ENCODE results near the gene ZFP1. TPM values are rescaled to one million over a fixed set of nuclear protein-coding genes. Genes with fewer than 3 reads are reported as not detected.
A peak's percentile ranks its signal among the peaks of the same experiment; 100 is the strongest.

The ZFP1 gene
- total RNA-seq, 2 donors from 2014 or later, result 8.1 to 14.6 TPM

- no peak for ATAC-seq (ENCODE audit: insufficient number of reproducible peaks, low FRiP score, low read depth)
These were observed 46.7 kb upstream of the ZFP1 start for GRCh38 chr16:75101635-75102034.

GRCh38 chr16:75102595-75102994 lies 45.7 kb upstream of the ZFP1 start:
- Histone ChIP-seq H3K9me3 (no peaks in the 10 kb centered on the region), H3K27ac (no peak overlapping the region), H3K27me3 (replicated peaks; ENCODE audit: insufficient read depth) (no peaks in the 10 kb centered on the region), H3K36me3 (no peaks in the 10 kb centered on the region), H3K4me1 (ENCODE audit: control insufficient read depth in 1 of 2, low read depth in 2 of 2) (peaks cover 0 to 26% of the 10 kb centered on the region in 2 donors), H3K4me3 (no peak overlapping the region)
- no peak for ATAC-seq (ENCODE audit: insufficient number of reproducible peaks, low FRiP score, low read depth)
- no peak for DNase-seq (ENCODE audit: low spot score)
- no peak for TF ChIP-seq CTCF (IDR thresholded peaks at IDR 0.05)

More at GRCh38 chr16:75101635-75102034, 46.7 kb upstream of the ZFP1 start:
- DNase-seq (ENCODE audit: low spot score), result no peak
- TF ChIP-seq CTCF (IDR thresholded peaks at IDR 0.05), result no peak
- Histone ChIP-seq H3K4me1 (ENCODE audit: control insufficient read depth in 1 of 2, low read depth in 2 of 2) (peaks cover 0 to 34% of the 10 kb centered on the region in 2 donors), H3K27ac (no peak overlapping the region), H3K36me3 (no peaks in the 10 kb centered on the region), H3K9me3 (no peaks in the 10 kb centered on the region), H3K27me3 (replicated peaks; ENCODE audit: insufficient read depth) (no peaks in the 10 kb centered on the region), H3K4me3 (no peak overlapping the region)

GRCh38 chr16:75103994-75104393 lies 44.3 kb upstream of the ZFP1 start:
- Histone ChIP-seq H3K9me3 (no peaks in the 10 kb centered on the region), H3K4me3 (no peak overlapping the region), H3K27me3 (replicated peaks; ENCODE audit: insufficient read depth) (no peaks in the 10 kb centered on the region), H3K4me1 (ENCODE audit: control insufficient read depth in 1 of 2, low read depth in 2 of 2) (peaks cover 6 to 24% of the 10 kb centered on the region in 2 donors), H3K36me3 (no peaks in the 10 kb centered on the region), H3K27ac (no peak overlapping the region)
- TF ChIP-seq CTCF (IDR thresholded peaks at IDR 0.05), result no peak
- ATAC-seq (ENCODE audit: insufficient number of reproducible peaks, low FRiP score, low read depth), result no peak
- no peak for DNase-seq (ENCODE audit: low spot score)

- H3K9me3 ChIP-seq, result no peaks in the 10 kb centered on the region
- H3K4me3 ChIP-seq, result no peak overlapping the region
- H3K4me1 ChIP-seq (ENCODE audit: control insufficient read depth in 1 of 2, low read depth in 2 of 2), result peaks cover 13 to 28% of the 10 kb centered on the region in 2 donors
- H3K36me3 ChIP-seq, result no peaks in the 10 kb centered on the region
- ATAC-seq (ENCODE audit: insufficient number of reproducible peaks, low FRiP score, low read depth) (no peak), DNase-seq (ENCODE audit: low spot score) (no peak)
- TF ChIP-seq CTCF (IDR thresholded peaks at IDR 0.05), result no peak
- H3K27ac ChIP-seq, result no peak overlapping the region
- no peaks in the 10 kb centered on the region for H3K27me3 ChIP-seq (replicated peaks; ENCODE audit: insufficient read depth)
These were observed 43.5 kb upstream of the ZFP1 start for GRCh38 chr16:75104836-75105235.

GRCh38 chr16:75105306-75106061 lies 42.8 kb upstream of the ZFP1 start:
- ATAC-seq (ENCODE audit: insufficient number of reproducible peaks, low FRiP score, low read depth), result no peak
- H3K4me1 ChIP-seq (ENCODE audit: control insufficient read depth in 1 of 2, low read depth in 2 of 2), result peaks cover 19 to 31% of the 10 kb centered on the region in 2 donors
- no peaks in the 10 kb centered on the region for H3K9me3 ChIP-seq
- no peaks in the 10 kb centered on the region for H3K36me3 ChIP-seq
- H3K27ac ChIP-seq, result peak overlapping the region in 1 of 2 donors; percentile 44
- H3K27me3 ChIP-seq (replicated peaks; ENCODE audit: insufficient read depth), result no peaks in the 10 kb centered on the region
- no peak overlapping the region for H3K4me3 ChIP-seq
- TF ChIP-seq CTCF (IDR thresholded peaks at IDR 0.05), result no peak
- DNase-seq (ENCODE audit: low spot score), result no peak

All from thoracic aorta (tissue), 2 donors.